GM12875 (cell line): ENCODE measurements around the gene PTPRC.

Experiments used
- H3K4me3 ChIP-seq: one replicate; pipeline ENCODE4 v1.5.1; 2011; ENCODE audit warnings: low read depth, low read length, control low read depth
- TF ChIP-seq, protein P1 (sequence below): IDR thresholded peaks from 2 replicates; pipeline ENCODE4 v1.5.1; 2011; ENCODE audit warnings: low read depth, mild to moderate bottlenecking, control low read depth, inconsistent platforms, low read length, moderate library complexity, borderline replicate concordance; ENCODE audit not compliant: insufficient read depth

PTPRC gene

DNA sequence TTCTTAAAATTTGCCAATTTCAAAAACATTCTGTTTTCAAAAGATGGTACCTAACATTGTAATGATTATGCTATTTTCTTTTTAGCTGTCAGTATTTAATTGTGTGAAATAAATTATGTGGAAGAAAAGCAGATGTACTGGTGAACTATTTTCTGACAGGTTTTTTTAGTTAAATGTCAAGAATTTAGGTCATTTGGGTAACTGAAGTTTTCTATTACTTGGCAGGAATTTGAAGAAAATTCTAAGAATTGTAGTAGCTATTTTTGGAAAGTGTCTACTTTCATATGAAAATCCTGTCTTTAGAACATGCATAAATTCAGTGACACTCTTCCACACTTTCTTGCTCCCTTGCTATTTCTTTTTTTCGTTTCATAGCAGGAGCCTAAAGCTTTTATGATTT lies 28.5 kb upstream of the PTPRC start:
- no peak overlapping the region for H3K4me3 ChIP-seq
- TF ChIP-seq, protein P1, sequence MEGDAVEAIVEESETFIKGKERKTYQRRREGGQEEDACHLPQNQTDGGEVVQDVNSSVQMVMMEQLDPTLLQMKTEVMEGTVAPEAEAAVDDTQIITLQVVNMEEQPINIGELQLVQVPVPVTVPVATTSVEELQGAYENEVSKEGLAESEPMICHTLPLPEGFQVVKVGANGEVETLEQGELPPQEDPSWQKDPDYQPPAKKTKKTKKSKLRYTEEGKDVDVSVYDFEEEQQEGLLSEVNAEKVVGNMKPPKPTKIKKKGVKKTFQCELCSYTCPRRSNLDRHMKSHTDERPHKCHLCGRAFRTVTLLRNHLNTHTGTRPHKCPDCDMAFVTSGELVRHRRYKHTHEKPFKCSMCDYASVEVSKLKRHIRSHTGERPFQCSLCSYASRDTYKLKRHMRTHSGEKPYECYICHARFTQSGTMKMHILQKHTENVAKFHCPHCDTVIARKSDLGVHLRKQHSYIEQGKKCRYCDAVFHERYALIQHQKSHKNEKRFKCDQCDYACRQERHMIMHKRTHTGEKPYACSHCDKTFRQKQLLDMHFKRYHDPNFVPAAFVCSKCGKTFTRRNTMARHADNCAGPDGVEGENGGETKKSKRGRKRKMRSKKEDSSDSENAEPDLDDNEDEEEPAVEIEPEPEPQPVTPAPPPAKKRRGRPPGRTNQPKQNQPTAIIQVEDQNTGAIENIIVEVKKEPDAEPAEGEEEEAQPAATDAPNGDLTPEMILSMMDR = no peak

DNA sequence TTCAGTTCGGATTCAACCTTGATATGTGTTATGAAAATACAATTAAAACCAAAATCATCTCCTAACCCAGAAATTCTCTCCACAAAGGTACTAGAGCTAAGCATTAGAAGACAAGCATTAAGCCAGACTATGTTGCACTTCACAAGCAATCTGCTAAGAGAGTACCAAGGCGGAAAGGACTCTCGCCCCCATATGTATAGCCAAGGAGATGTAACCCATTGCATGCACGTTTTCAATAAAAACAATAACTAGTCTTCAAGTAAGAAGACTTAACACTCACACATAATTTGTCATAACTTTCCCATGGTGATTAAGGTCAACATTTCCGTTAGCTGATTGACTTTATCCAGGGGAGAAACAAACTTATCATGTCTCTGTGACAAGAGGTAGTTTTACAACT lies 27.6 kb upstream of the PTPRC start:
- no peak overlapping the region for H3K4me3 ChIP-seq
- TF ChIP-seq, protein P1 = no peak

DNA sequence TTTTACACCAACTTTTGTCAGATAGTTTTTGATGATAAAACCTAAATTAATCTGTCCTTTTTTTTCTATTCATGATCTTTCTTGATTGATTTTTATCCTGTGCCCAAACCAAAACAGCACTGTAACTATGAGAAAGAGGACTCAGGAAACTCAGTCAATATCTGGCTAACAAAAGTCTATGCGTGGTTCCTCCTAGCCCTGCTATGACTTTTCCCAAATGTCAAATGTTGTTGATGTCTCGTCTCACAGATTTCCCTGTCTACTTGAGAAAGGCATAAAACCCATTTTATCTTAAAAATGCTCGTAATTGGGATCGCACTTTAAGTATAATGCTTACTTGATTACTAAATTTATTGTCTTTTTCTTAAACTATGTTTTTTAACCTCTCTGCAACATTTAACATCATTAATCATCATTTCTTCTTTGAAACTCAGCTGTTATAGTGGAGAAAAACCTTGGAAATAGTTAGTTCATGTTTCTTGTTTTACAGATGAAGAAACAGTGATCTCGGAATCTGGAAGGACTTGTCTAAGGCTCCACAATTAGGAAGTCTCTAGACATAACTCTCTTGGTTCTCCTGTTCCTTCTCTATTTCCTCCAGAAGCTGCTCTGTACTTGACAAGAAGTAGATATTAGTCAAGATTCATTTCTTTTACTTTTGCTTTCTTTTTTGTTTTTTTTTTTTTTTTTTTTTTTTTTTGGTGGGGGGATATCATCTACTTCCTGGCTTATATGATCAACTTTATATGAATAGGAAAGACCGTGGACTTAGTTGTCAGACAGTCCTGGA lies 26.2 kb upstream of the PTPRC start:
- TF ChIP-seq, protein P1 = no peak
- H3K4me3 ChIP-seq = no peak overlapping the region

- TF ChIP-seq, protein P1 = no peak
- no peak overlapping the region for H3K4me3 ChIP-seq
These were observed 21.4 kb upstream of the PTPRC start for GRCh38 chr1:198617406-198617805.

- H3K4me3 ChIP-seq = no peak overlapping the region
- TF ChIP-seq, protein P1 = no peak
These were observed 19.3 kb upstream of the PTPRC start for GRCh38 chr1:198619375-198620140.

DNA sequence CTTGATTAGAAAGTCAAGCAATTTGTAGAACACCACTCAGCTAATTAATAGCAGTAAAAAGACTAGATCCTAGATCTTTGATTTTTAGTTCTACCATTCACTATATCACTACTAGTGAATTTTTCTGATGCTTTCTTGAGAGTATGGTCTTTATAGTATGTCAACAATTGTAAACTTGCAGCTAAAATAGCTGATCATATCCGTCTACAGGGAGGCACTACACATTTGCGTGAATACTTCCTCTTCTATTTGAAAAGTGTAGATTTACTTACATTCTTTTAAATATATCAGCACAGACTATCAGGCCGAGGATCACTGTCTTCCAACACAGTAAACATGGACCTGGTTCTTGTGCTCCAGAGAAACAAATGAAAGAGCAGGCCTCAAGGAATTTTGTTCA lies 18.6 kb upstream of the PTPRC start:
- TF ChIP-seq, protein P1 = no peak
- no peak overlapping the region for H3K4me3 ChIP-seq
